Stimulated activated CD4-positive, alpha-beta T cell treated with anti-CD3 and anti-CD28 coated beads, Interleukin-15, amount 100 ng/mL, for 1 hour (primary cell): ENCODE results near the gene OR51L1.

Experiments
- DNase-seq, 2 donors: peaks; one replicate each; pipeline ENCODE4 v3.0.0-alpha.2; 2020; ENCODE audit warnings: low read depth in 1 of 2, low spot score in 1 of 2

The OR51L1 gene

GRCh38 chr11:5046226-5046625 lies 51.6 kb downstream of the OR51L1 start, which contains the start of gene OR52J3:
Gene OR52J3, plus strand, starts transcription at chr11:5046526. Its CDS starts 0 bp downstream, at chr11:5046526.
- DNase-seq, result no peak

GRCh38 chr11:5046754-5047330 lies 52.2 kb downstream of the OR51L1 start:
- no peak for DNase-seq
